ENCODE measurements around the gene ARHGAP4. TPM values are rescaled to one million over a fixed set of nuclear protein-coding genes. Genes with fewer than 3 reads are reported as not detected.

Gene ARHGAP4
- total and polyA plus RNA-seq, 2 of the 4 experiments (the other 2 are of a cell fraction), result 0.18 to 0.72 TPM

- intact Hi-C loops (cut with micrococcal nuclease) (no loop called here), in situ Hi-C loops (cut with MboI; ENCODE audit: low sequenced_read_pairs) (no loop called here), dilution Hi-C loops (cut with HindIII; ENCODE audit: low sequenced_read_pairs, unreplicated experiment) (no loop called here)
- H2AFZ ChIP-seq (replicated peaks; ENCODE audit: low read length, poor library complexity), result no peak overlapping the region
- BruUV-seq (replicated peaks), result no TSS peak
- no peaks in the 10 kb centered on the region for H3K79me1 ChIP-seq (ENCODE audit: low read depth in 1 of 2, low read length in 2 of 2)
- H3K4me1 ChIP-seq (ENCODE audit: control insufficient read depth, insufficient read depth, low read length), result no peaks in the 10 kb centered on the region
- H3K27me3 ChIP-seq (ENCODE audit: control insufficient read depth, insufficient read depth, low read length), result peaks cover 43% of the 10 kb centered on the region
- no peak overlapping the region for H3K4ac ChIP-seq (ENCODE audit: low read depth, low read length)
- no peak overlapping the region for H2AK9ac ChIP-seq (replicated peaks; ENCODE audit: low read depth, low read length, poor library complexity)
- no peak overlapping the region for H4K5ac ChIP-seq (ENCODE audit: low read depth, low read length)
- POLR2A ChIA-PET (ENCODE audit: unreplicated experiment), result no interaction called here
- H3K56ac ChIP-seq (ENCODE audit: extremely low read depth, insufficient read depth, low read length), result no peak overlapping the region
- H2BK20ac ChIP-seq (ENCODE audit: low read depth, low read length), result no peak overlapping the region
- H2BK120ac ChIP-seq (ENCODE audit: low read depth, low read length), result no peak overlapping the region
- no peak overlapping the region for H3K14ac ChIP-seq (replicated peaks; ENCODE audit: low read depth, low read length)
- H3K4me2 ChIP-seq (ENCODE audit: low read depth, low read length), result no peak overlapping the region
- DNase-seq, result no peak
- H2BK5ac ChIP-seq (ENCODE audit: low read depth, low read length, poor library complexity, severe bottlenecking), result no peak overlapping the region
- TF ChIP-seq BHLHE40 (IDR thresholded peaks at IDR 0.05; ENCODE audit: low read depth, low read length) (no peak), RAD21 (IDR thresholded peaks at IDR 0.05; ENCODE audit: low read length) (no peak), FOS (IDR thresholded peaks at IDR 0.05; ENCODE audit: low read depth, low read length) (no peak), CHD1 (IDR thresholded peaks at IDR 0.05; ENCODE audit: low read depth, low read length) (no peak), RFX5 (IDR thresholded peaks at IDR 0.05; ENCODE audit: low read depth, low read length) (no peak), ELK1 (IDR thresholded peaks at IDR 0.05; ENCODE audit: borderline replicate concordance, low read depth, low read length) (no peak), NFE2L2 (IDR thresholded peaks at IDR 0.05; ENCODE audit: low read depth, low read length) (no peak), POLR2A (IDR thresholded peaks at IDR 0.05; ENCODE audit: low read depth, low read length) (no peak), RCOR1 (IDR thresholded peaks at IDR 0.05; ENCODE audit: insufficient replicate concordance, low read length) (no peak), USF2 (IDR thresholded peaks at IDR 0.05; ENCODE audit: low read depth, low read length) (no peak)
- no peak overlapping the region for H3K18ac ChIP-seq (ENCODE audit: low read depth, low read length)
- H3K9me3 ChIP-seq (ENCODE audit: control insufficient read depth, insufficient read depth, low read length), result no peaks in the 10 kb centered on the region
- H4K8ac ChIP-seq (ENCODE audit: low read depth in 2 of 2, low read length in 2 of 2), result no peak overlapping the region
- H3K9me1 ChIP-seq (ENCODE audit: insufficient read depth, low read length), result no peaks in the 10 kb centered on the region
- H3K27ac ChIP-seq (ENCODE audit: insufficient read depth, low read length), result no peak overlapping the region
- H2AK5ac ChIP-seq (ENCODE audit: low read depth, low read length), result no peak overlapping the region
- H3K36me3 ChIP-seq (ENCODE audit: control insufficient read depth, insufficient read depth, low read length), result no peaks in the 10 kb centered on the region
- H3K23ac ChIP-seq (ENCODE audit: low read depth, low read length), result no peak overlapping the region
- WGBS, 2 experiments (ENCODE audit: extremely low coverage in 2 of 2, insufficient read length in 1 of 2), result 47% methylated on average over 5 of the region's 12 CpGs; no CpG with 5 or more reads in 1 of the 2 experiments
- no peaks in the 10 kb centered on the region for H4K20me1 ChIP-seq (ENCODE audit: insufficient read depth, low read length)
- CTCF ChIA-PET, result no interaction called here
- no peak overlapping the region for H4K91ac ChIP-seq (ENCODE audit: insufficient read depth, low read depth, low read length)
- H3K9ac ChIP-seq (ENCODE audit: low read depth, low read length), result no peak overlapping the region
- H3K4me3 ChIP-seq (ENCODE audit: insufficient read depth, low read depth, low read length), result no peak overlapping the region
- ATAC-seq (ENCODE audit: low read depth), result no peak
- no peak overlapping the region for H2BK15ac ChIP-seq (ENCODE audit: low read depth, low read length)
These were observed 46.2 kb downstream of the ARHGAP4 start for GRCh38 chrX:153879741-153880439.

Data from IMR-90 (cell line).